Heart left ventricle (tissue), 13 donors: ENCODE measurements around the gene GSG1L.

ENCODE experiments used
- CTCF ChIP-seq, 12 donors: fragments of 200-600 bp; sonication (generic) in 4 of 12; IDR thresholded peaks; one replicate each; pipeline versions ENCODE4 v1.5.0 to v1.8.0; 2018 to 2022; ENCODE audit warnings: antibody characterized with exemption in 12 of 12, mild to moderate bottlenecking in 5 of 12
- POLR2A ChIP-seq, 2 donors: fragments of 450-650 bp; IDR thresholded peaks; one replicate each; pipeline ENCODE4 v1.6.1; 2017; ENCODE audit warnings: antibody characterized with exemption in 2 of 2, mild to moderate bottlenecking in 2 of 2, moderate library complexity in 2 of 2
- donor health status: ischemic (EF 13 %, LVEDD 7.1; RV severe dilation, severe dysfunction).
- donor health status: DM: no; HTN: yes; CAD: no.
- donor health status: DM: no; HTN: no; CAD: no.
- donor health status: ischemic (EF 25% LVEDD 6.9; RV normal size, moderate dysfunction).
- donor health status: ischemic (EF 25% LVEDD 5.7; RV mildly dilated, moderate dysfunction).
- donor health status: ischemic (EF 35%, LVEDD 5.7; RV mildly dilated, moderate dysfunction).
- donor health status: nonischemic (EF 11% LVEDD 7.7; RV severe dilation, severe dysfunction).
- donor health status: DM: yes; HTN: yes; CAD: no.
- donor health status: PGD.
- donor health status: ischemic (EF 29% LVEDD 5.4; RV normal size, mild dysfunction).
- donor health status: nonischemic (EF 23%, LVEDD 6.1; RV moderate dilation, normal function).

- TF ChIP-seq CTCF (IDR thresholded peaks at IDR 0.05), result no peak
- no peak for TF ChIP-seq POLR2A (IDR thresholded peaks at IDR 0.05)
Observed at GRCh38 chr16:27766236-27766925, 297.1 kb downstream of the GSG1L start.
